ENCODE results near the gene DBNDD2. TPM values are rescaled to one million over a fixed set of nuclear protein-coding genes. Genes with fewer than 3 reads are reported as not detected.

DBNDD2 gene
- total and polyA plus RNA-seq, 2 experiments from 2014 or later = 25.8 to 62.5 TPM

GRCh38 chr20:45377269-45377668 lies 30.8 kb upstream of the DBNDD2 start:
- H3K4me3 ChIP-seq = no peak overlapping the region
- H3K9me2 ChIP-seq (ENCODE audit: insufficient read depth) = no peaks in the 10 kb centered on the region
- H3K79me2 ChIP-seq (replicated peaks; ENCODE audit: insufficient read depth) = no peaks in the 10 kb centered on the region
- Mint-ChIP-seq H3K36me3 (ENCODE audit: low read depth) (no peaks in the 10 kb centered on the region), H3K27me3 (ENCODE audit: insufficient read depth, low read depth, poor library complexity) (peaks cover 10% of the 10 kb centered on the region), H3K27ac (no peak overlapping the region), H3K9me3 (no peaks in the 10 kb centered on the region), H3K4me3 (no peak overlapping the region), H3K4me1 (peaks cover 16% of the 10 kb centered on the region)
- no peaks in the 10 kb centered on the region for H3F3A ChIP-seq (replicated peaks; ENCODE audit: low read depth)
- DNase-seq (ENCODE audit: low spot score) (no peak), ATAC-seq (no peak)
- no peak overlapping the region for H3K27ac ChIP-seq (ENCODE audit: low read depth)
- H3K36me3 ChIP-seq (ENCODE audit: insufficient read depth) = no peaks in the 10 kb centered on the region
- H3K27me3 ChIP-seq (ENCODE audit: insufficient read depth) = peaks cover 12% of the 10 kb centered on the region
- TF ChIP-seq NANOG (IDR thresholded peaks at IDR 0.05; ENCODE audit: borderline replicate concordance) (no peak), ETS1 (IDR thresholded peaks at IDR 0.05) (no peak), JUNB (IDR thresholded peaks at IDR 0.05; ENCODE audit: unreplicated experiment) (no peak), EZH2 (IDR thresholded peaks at IDR 0.05; ENCODE audit: low read depth, unreplicated experiment) (no peak), CREB1 (CRISPR knock-in tag; IDR thresholded peaks at IDR 0.05; ENCODE audit: low read depth) (no peak), STAT1 (IDR thresholded peaks at IDR 0.05; ENCODE audit: unreplicated experiment) (no peak), EZH2phosphoT487 (IDR thresholded peaks at IDR 0.05; ENCODE audit: unreplicated experiment) (no peak), ZNF114 (CRISPR knock-in tag; IDR thresholded peaks at IDR 0.05) (no peak), REST (IDR thresholded peaks at IDR 0.05; ENCODE audit: unreplicated experiment) (no peak), ZNF462 (CRISPR knock-in tag; IDR thresholded peaks at IDR 0.05) (no peak), POLR2AphosphoS5 (IDR thresholded peaks at IDR 0.05; ENCODE audit: low read depth) (no peak), ZNF331 (CRISPR knock-in tag; IDR thresholded peaks at IDR 0.05; ENCODE audit: low read depth) (no peak)
- TF ChIP-seq, protein P1, sequence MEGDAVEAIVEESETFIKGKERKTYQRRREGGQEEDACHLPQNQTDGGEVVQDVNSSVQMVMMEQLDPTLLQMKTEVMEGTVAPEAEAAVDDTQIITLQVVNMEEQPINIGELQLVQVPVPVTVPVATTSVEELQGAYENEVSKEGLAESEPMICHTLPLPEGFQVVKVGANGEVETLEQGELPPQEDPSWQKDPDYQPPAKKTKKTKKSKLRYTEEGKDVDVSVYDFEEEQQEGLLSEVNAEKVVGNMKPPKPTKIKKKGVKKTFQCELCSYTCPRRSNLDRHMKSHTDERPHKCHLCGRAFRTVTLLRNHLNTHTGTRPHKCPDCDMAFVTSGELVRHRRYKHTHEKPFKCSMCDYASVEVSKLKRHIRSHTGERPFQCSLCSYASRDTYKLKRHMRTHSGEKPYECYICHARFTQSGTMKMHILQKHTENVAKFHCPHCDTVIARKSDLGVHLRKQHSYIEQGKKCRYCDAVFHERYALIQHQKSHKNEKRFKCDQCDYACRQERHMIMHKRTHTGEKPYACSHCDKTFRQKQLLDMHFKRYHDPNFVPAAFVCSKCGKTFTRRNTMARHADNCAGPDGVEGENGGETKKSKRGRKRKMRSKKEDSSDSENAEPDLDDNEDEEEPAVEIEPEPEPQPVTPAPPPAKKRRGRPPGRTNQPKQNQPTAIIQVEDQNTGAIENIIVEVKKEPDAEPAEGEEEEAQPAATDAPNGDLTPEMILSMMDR (conservative IDR thresholded peaks at IDR 0.05; ENCODE audit: low read depth in 2 of 2) = no peak
- H3K4me2 ChIP-seq = no peak overlapping the region
- H2AFZ ChIP-seq = no peak overlapping the region
- H3K4me1 ChIP-seq (ENCODE audit: insufficient read depth) = peaks cover 11% of the 10 kb centered on the region; the same call in 1 of the 2 replicates
- H4K20me1 ChIP-seq (replicated peaks; ENCODE audit: insufficient read depth) = no peaks in the 10 kb centered on the region

Data from GM23338 (cell line).